Occipital lobe (tissue), 1 donor: ENCODE measurements around the gene SSR1. TPM values are rescaled to one million over a fixed set of nuclear protein-coding genes. Genes with fewer than 3 reads are reported as not detected.

ENCODE experiments used
- total RNA-seq: library from RNA; depleted of rRNA; stranded (reverse); fragments of >200 nt; gene quantifications from one replicate; pipeline ENCODE4 v1.2.3, GENCODE V29; 2014

SSR1 gene
- total RNA-seq, 1 donor from 2014 or later: 50.1 TPM

Other genes with a start within 250 kb of the SSR1 start
- gene RREB1, start 205.2 kb downstream of the SSR1 start, total RNA-seq: 1.4 TPM
- under 0.01 TPM for gene CAGE1, start 76.5 kb upstream of the SSR1 start, total RNA-seq
- gene RIOK1, start 76.6 kb upstream of the SSR1 start, total RNA-seq: 31.5 TPM
- 7.6 TPM for gene DSP, start 228.5 kb upstream of the SSR1 start, total RNA-seq